ENCODE results near the gene CNIH1.

DNA sequence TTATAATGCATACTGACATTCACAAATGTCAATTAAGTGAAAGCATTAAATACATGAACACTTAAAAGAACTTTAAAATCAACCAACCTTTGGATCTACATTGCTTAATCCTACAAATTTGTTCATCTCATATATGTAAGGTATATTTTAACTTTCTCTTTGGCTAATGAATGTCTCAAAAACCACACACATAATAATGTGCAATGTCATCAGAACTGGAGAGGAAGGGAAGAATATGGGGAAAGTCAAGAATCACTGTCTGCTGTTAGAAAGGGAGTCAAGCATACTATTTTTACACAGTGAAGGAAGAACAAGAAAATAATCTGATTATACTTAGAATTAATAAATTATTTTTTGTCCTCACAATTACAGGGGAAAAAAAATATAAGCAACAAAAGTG, 42.7 kb upstream of the CNIH1 start:
- no peak for TF ChIP-seq EZH2 (IDR thresholded peaks at IDR 0.05; ENCODE audit: borderline replicate concordance, low read length)
- TF ChIP-seq, protein P1, sequence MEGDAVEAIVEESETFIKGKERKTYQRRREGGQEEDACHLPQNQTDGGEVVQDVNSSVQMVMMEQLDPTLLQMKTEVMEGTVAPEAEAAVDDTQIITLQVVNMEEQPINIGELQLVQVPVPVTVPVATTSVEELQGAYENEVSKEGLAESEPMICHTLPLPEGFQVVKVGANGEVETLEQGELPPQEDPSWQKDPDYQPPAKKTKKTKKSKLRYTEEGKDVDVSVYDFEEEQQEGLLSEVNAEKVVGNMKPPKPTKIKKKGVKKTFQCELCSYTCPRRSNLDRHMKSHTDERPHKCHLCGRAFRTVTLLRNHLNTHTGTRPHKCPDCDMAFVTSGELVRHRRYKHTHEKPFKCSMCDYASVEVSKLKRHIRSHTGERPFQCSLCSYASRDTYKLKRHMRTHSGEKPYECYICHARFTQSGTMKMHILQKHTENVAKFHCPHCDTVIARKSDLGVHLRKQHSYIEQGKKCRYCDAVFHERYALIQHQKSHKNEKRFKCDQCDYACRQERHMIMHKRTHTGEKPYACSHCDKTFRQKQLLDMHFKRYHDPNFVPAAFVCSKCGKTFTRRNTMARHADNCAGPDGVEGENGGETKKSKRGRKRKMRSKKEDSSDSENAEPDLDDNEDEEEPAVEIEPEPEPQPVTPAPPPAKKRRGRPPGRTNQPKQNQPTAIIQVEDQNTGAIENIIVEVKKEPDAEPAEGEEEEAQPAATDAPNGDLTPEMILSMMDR (IDR thresholded peaks at IDR 0.05; ENCODE audit: low read length) = no peak

Measured in OCI-LY1 (cell line).